ENCODE data around the gene CPB1.
A peak's percentile ranks its signal among the peaks of the same experiment; 100 is the strongest.

CPB1 gene

DNA sequence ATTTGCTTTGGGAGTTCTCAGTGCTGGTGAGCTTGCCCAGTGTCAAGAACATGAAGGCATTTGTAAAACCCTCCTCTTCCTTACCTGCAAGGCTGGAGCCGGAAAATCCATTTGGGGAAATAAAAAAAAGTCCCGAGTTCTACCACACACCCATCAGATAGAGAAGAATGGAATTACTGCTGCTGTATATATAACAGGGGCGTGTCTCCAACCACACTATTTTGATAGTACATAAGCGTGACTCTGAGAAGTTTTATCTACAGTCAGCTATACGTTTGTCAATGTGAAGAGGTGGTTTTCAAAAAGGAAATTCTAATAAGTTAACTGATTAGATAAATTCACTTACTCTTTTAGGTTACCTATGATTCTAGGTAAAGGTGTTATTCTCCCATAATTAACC, 36.2 kb downstream of the CPB1 start:
- TF ChIP-seq CTCF (IDR thresholded peaks at IDR 0.05; ENCODE audit: low read length, missing control alignments), result no peak
- DNase-seq (ENCODE audit: low read depth), result no peak
- H3K4me3 ChIP-seq (replicated peaks; ENCODE audit: low read depth, low read length), result no peak overlapping the region

DNA sequence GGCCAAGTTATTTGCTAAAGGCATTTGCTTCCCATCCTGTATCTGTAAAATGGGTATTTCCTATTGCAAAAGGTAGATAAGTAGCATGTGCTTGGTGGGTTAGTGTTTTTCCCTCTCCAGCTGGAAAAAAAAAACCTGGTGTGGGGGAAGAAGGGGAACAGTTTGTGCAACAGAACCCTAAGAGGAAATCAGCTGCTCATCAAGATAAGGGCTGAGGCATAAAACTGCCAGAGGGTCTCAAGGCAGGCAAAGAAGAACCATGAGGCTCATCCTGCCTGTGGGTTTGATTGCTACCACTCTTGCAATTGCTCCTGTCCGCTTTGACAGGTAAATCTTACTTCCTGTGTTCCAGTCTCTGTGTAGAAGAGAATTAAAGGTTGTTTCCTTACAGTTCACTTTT, 37.4 kb downstream of the CPB1 start, which contains the start of gene CPA3:
TSS of gene CPA3 (plus strand) at position 248 of the 400 bp plus-strand sequence. CDS start at position 260, 12 bp downstream.
- TF ChIP-seq CTCF (IDR thresholded peaks at IDR 0.05; ENCODE audit: low read length, missing control alignments), result no peak
- no peak for DNase-seq (ENCODE audit: low read depth)
- H3K4me3 ChIP-seq (replicated peaks; ENCODE audit: low read depth, low read length), result no peak within 1 kb of the TSS

DNA sequence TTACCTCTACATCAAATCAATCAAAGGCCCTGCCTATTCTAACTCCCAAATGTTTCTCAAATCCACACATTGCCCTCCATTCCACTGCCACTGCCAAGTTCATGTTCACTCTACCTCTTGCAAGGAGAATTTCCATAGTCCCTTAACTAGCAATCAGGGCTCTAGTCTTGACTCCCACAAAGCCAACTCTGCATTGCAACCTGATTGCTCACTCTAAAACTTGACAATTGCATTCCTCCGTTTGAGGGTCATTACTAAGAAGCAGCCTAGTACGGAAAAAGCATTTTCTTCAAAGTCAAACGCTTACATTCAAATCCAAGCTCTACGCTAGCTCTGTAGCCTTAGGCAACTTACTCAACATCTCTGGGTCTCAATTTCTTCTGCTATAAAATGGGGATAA, 38.6 kb downstream of the CPB1 start:
- no peak for TF ChIP-seq CTCF (IDR thresholded peaks at IDR 0.05; ENCODE audit: low read length, missing control alignments)
- peak; percentile 71 for DNase-seq (ENCODE audit: low read depth)
- no peak overlapping the region for H3K4me3 ChIP-seq (replicated peaks; ENCODE audit: low read depth, low read length)

DNA sequence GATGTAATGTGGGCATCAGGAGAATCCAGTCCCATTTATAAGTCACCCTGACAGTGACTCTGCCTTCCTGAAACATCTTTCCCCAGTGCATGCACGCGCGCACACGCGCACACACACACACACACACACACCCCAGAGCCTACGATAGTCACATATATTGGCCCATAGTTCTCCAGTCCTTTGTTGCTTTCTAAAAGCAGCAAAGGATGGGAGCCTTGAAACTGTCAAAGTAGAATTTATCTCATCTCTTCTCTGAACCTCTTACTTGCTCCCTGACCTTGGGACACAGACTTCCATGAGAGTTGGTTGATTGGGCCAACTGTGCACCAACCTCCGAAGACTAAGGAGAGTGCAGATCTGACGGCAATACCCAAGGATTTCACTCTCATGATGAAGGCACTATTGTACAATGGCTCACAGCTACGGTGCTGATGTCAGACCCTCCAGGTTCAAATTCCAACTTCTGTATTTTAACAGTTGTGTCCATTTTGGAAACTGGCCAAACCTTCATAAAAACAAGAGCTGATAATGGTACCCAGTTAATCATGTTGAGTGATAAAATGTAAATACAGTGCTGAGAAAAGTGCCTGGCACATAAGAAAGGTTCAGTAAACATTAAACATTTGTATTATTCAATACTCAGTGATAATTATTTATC, 45.8 kb downstream of the CPB1 start:
- no peak for TF ChIP-seq CTCF (IDR thresholded peaks at IDR 0.05; ENCODE audit: low read length, missing control alignments)
- no peak for DNase-seq (ENCODE audit: low read depth)
- H3K4me3 ChIP-seq (replicated peaks; ENCODE audit: low read depth, low read length), result no peak overlapping the region

DNA sequence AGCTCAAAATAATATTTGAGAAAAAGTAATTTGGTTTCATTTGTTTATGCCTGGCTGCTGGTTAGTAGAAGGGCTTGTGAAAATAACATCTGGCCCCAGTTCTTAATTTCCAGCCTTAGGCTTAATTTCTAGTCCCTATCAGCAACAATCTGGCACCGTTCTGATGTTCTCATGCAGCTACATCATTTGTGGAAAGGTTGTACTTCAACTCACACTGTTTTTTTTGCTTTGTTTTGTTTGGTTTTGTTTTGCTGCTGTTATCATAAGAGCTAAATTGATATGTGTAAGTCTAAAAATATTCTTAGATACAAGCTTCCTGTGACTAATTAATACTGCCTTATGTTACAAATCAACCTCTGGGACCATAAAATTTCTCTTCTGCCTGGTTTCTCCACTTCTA, 46.4 kb downstream of the CPB1 start:
- TF ChIP-seq CTCF (IDR thresholded peaks at IDR 0.05; ENCODE audit: low read length, missing control alignments), result no peak
- no peak overlapping the region for H3K4me3 ChIP-seq (replicated peaks; ENCODE audit: low read depth, low read length)
- no peak for DNase-seq (ENCODE audit: low read depth)

DNA sequence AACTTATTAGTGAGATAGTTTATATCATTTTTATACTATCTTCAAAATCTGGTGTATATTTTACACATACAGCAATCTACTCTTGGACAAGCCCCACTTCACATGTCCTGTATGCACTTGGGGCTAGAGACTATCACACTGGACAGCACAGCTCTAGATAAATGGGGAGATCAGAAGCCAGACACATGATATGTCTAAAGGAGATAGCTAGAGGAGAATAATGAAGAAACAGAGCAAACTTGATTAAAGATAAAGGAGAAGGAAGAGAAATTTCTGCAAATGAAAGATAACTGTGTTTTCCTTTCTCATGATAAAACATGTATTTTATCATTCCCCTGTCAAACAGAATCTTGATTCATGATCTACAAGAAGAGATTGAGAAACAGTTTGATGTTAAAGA, 50.5 kb downstream of the CPB1 start:
- no peak for TF ChIP-seq CTCF (IDR thresholded peaks at IDR 0.05; ENCODE audit: low read length, missing control alignments)
- no peak overlapping the region for H3K4me3 ChIP-seq (replicated peaks; ENCODE audit: low read depth, low read length)

GRCh38 chr3:148879256-148879655, 51.6 kb downstream of the CPB1 start:
- TF ChIP-seq CTCF (IDR thresholded peaks at IDR 0.05; ENCODE audit: low read length, missing control alignments), result no peak
- H3K4me3 ChIP-seq (replicated peaks; ENCODE audit: low read depth, low read length), result no peak overlapping the region
- no peak for DNase-seq (ENCODE audit: low read depth)

More for the DNA sequence above, 50.5 kb downstream of the CPB1 start:
- DNase-seq (ENCODE audit: low read depth), result no peak
